Thoracic aorta (tissue), 2 donors: ENCODE measurements around the gene AFAP1L1. TPM values are rescaled to one million over a fixed set of nuclear protein-coding genes. Genes with fewer than 3 reads are reported as not detected.

ENCODE experiments used
- ATAC-seq: fragments of 150-250 bp; one replicate; pipeline ENCODE4 v1.8.0; 2017; ENCODE audit warnings: low read depth; ENCODE audit not compliant: insufficient number of reproducible peaks, low FRiP score
- DNase-seq: peaks from one replicate; pipeline ENCODE4 v3.0.0-alpha.2; 2020; ENCODE audit warnings: low spot score
- H3K27ac ChIP-seq, 2 donors: fragments of 200-600 bp; sonication (generic); 1 replicate in 1 of 2; 2 replicates in 1 of 2; pipeline ENCODE4 v1.5.1; 2016; ENCODE audit warnings: mild to moderate bottlenecking in 2 of 2, moderate library complexity in 2 of 2
- H3K27me3 ChIP-seq: fragments of 200-600 bp; sonication (generic); replicated peaks from 2 replicates; pipeline ENCODE4 v1.6.0; 2016; ENCODE audit warnings: mild to moderate bottlenecking; ENCODE audit not compliant: insufficient read depth
- H3K36me3 ChIP-seq: fragments of 200-600 bp; sonication (generic); one replicate; pipeline ENCODE4 v1.5.1; 2016
- H3K4me1 ChIP-seq, 2 donors: fragments of 200-600 bp; sonication (generic); 1 replicate in 1 of 2; 2 replicates in 1 of 2; pipeline versions ENCODE4 v1.5.1 to v1.6.0; 2016; ENCODE audit warnings: low read depth in 2 of 2, mild to moderate bottlenecking in 1 of 2; ENCODE audit not compliant: control insufficient read depth in 1 of 2
- H3K4me3 ChIP-seq: fragments of 200-600 bp; sonication (generic); 2 replicates; pipeline ENCODE4 v1.5.1; 2016; ENCODE audit warnings: mild to moderate bottlenecking
- H3K9me3 ChIP-seq: fragments of 200-600 bp; sonication (generic); 2 replicates; pipeline ENCODE4 v1.5.1; 2016
- CTCF ChIP-seq: fragments of 200-600 bp; sonication (generic); IDR thresholded peaks from one replicate; pipeline ENCODE4 v1.5.1; 2019; ENCODE audit warnings: antibody characterized with exemption
- total RNA-seq, 2 donors: library from RNA; depleted of rRNA; stranded (reverse); fragments of >200 nt; gene quantifications; one replicate each; pipeline versions ENCODE4 v1.1.0 to v1.2.3, GENCODE V29; 2016

AFAP1L1 gene
- total RNA-seq, 2 donors from 2014 or later, result 6.8 to 10.4 TPM

- H3K36me3 ChIP-seq, result peaks cover 18% of the 10 kb centered on the region
- H3K27ac ChIP-seq, result peak within 1 kb of the TSS; percentile 50 to 85
- DNase-seq (peak; percentile 85), ATAC-seq (peak; percentile 82)
- H3K9me3 ChIP-seq, result no peaks in the 10 kb centered on the region
- no peaks in the 10 kb centered on the region for H3K27me3 ChIP-seq
- peak within 1 kb of the TSS; percentile 84 for H3K4me3 ChIP-seq
- H3K4me1 ChIP-seq, result peaks cover 8 to 9% of the 10 kb centered on the region in 2 donors
- no peak for TF ChIP-seq CTCF
Measured at GRCh38 chr5:149345147-149345891, 73.7 kb downstream of the AFAP1L1 start, which contains the start of gene GRPEL2. GRPEL2 (plus strand) TSS chr5:149345499; CDS start chr5:149345540, 41 bp downstream.

GRCh38 chr5:149345892-149346222, 74.2 kb downstream of the AFAP1L1 start:
- peak overlapping the region; percentile 84 for H3K4me3 ChIP-seq
- TF ChIP-seq CTCF, result no peak
- no peaks in the 10 kb centered on the region for H3K27me3 ChIP-seq
- H3K9me3 ChIP-seq, result no peaks in the 10 kb centered on the region
- H3K36me3 ChIP-seq, result peaks cover 23% of the 10 kb centered on the region
- peak overlapping the region in 1 of 2 donors; percentile 85 for H3K27ac ChIP-seq
- no peak for ATAC-seq
- no peak for DNase-seq
- peaks cover 8 to 9% of the 10 kb centered on the region in 2 donors for H3K4me1 ChIP-seq

GRCh38 chr5:149348518-149348917, 76.9 kb downstream of the AFAP1L1 start:
- ATAC-seq (no peak), DNase-seq (no peak)
- no peak for TF ChIP-seq CTCF
- Histone ChIP-seq H3K9me3 (no peaks in the 10 kb centered on the region), H3K4me1 (peaks cover 8 to 9% of the 10 kb centered on the region in 2 donors), H3K4me3 (no peak overlapping the region), H3K27me3 (no peaks in the 10 kb centered on the region), H3K36me3 (peaks cover 26% of the 10 kb centered on the region), H3K27ac (no peak overlapping the region)

- no peak overlapping the region for H3K4me3 ChIP-seq
- no peaks in the 10 kb centered on the region for H3K9me3 ChIP-seq
- H3K27ac ChIP-seq, result no peak overlapping the region
- ATAC-seq (no peak), DNase-seq (no peak)
- peaks cover 26% of the 10 kb centered on the region for H3K36me3 ChIP-seq
- H3K4me1 ChIP-seq, result peaks cover 5 to 9% of the 10 kb centered on the region in 2 donors
- H3K27me3 ChIP-seq, result no peaks in the 10 kb centered on the region
- no peak for TF ChIP-seq CTCF
Measured at GRCh38 chr5:149349382-149349781, 77.7 kb downstream of the AFAP1L1 start.

GRCh38 chr5:149352169-149352568, 80.5 kb downstream of the AFAP1L1 start:
- Histone ChIP-seq H3K4me3 (no peak overlapping the region), H3K4me1 (peaks cover under 1 to 3% of the 10 kb centered on the region in 2 donors), H3K27ac (no peak overlapping the region), H3K27me3 (no peaks in the 10 kb centered on the region), H3K9me3 (no peaks in the 10 kb centered on the region), H3K36me3 (peaks cover 26% of the 10 kb centered on the region)
- DNase-seq (no peak), ATAC-seq (no peak)
- no peak for TF ChIP-seq CTCF
